NK-92 treated with Interleukin-12 subunit alpha and Interleukin-12 subunit beta, amount 100 ng/mL, for 24 hours (cell line): ENCODE data around the gene NHERF2.
"Not testable (repeated sequence)": the region's sequence is repeated elsewhere in the genome, so short reads cannot be mapped to it uniquely, and the experiment has no call there.

Source experiments
- DNase-seq: peaks from one replicate; lab custom pipeline; 2025; lab: John Stamatoyannopoulos, UW

Gene NHERF2

DNA sequence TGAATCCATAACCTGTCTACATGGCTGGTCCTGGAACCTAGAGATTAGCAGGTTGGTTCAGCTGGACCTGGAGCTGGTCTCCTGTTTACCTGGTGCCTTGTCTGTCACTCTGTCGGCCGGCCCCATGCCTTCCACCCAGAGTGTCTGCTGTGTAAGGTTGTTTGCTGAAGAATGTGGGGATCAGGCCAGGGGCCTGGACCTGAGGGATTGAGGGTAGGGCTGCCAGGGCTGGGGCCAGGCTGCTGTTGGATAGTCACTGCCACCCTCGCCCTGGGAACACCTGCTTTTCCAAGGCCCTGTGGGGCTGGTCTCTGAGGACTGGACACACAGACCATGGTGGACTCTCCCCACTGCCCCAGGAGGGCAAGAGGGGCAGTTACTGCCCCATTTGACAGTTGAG is 1.4 kb downstream of the NHERF2 start:
- DNase-seq, result no peak

DNA sequence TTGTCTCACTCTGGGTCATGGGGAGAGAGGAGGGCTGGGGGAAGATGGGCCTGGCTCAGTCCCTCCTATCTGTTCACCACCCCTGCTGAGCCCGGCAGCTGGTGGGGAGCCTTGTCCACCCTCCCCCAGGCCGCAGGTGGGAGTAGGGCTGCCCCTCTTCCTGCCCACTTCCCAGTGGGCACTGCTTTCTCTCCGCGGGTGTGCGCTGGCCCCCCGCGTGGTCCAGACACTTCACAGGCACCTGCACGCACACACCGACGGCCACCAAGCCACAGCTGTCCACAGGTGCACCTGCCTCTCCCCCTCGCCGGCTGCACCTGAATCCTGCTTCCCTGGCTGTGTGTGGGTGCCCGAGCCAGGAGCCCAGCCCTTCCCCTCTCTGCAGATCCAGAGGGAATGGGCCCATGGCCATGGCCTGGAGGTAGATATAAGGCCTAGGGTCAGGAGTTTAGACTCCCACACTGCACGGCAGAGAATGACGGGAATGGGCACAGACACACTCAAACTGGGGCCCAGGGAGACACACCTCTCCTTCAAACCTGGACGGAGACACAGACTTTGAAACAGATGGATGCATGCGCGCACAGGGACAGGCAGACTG is 2.0 kb downstream of the NHERF2 start:
- no peak for DNase-seq

DNA sequence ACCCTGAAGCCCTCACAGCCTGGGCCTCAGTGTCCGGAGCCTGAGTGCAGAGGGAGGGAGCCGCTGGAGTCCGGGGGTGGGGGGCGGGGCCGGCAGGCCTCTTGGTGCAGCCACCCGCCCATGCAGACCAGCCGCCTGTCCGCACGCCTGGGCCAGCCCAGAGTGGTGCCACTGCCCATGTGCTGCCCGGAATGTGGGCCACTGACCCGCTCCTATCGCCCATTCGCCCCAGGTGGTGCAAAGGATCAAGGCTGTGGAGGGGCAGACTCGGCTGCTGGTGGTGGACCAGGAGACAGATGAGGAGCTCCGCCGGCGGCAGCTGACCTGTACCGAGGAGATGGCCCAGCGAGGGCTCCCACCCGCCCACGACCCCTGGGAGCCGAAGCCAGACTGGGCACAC is 2.6 kb downstream of the NHERF2 start:
- DNase-seq, result no peak

DNA sequence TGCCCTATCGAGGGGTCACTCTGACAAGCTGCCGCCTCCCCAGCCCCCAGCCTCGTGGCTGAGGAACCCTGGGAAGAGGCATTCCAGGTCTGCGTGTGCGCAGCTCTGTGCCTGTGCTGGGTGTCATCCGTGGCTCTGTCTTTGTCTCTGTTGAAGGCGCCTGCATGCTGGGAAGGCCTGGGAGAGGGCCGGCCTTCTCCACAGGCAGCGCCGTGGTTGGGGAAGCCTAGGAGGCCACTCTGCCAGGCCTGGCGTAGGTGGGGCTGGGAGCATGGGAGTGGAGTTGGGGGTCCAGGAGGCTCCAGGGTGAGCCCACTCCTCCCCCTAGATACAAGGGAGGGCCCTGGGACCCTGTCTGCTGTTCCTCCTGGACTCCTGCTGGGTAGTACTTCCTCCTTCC is 3.3 kb downstream of the NHERF2 start:
- DNase-seq, result no peak

DNA sequence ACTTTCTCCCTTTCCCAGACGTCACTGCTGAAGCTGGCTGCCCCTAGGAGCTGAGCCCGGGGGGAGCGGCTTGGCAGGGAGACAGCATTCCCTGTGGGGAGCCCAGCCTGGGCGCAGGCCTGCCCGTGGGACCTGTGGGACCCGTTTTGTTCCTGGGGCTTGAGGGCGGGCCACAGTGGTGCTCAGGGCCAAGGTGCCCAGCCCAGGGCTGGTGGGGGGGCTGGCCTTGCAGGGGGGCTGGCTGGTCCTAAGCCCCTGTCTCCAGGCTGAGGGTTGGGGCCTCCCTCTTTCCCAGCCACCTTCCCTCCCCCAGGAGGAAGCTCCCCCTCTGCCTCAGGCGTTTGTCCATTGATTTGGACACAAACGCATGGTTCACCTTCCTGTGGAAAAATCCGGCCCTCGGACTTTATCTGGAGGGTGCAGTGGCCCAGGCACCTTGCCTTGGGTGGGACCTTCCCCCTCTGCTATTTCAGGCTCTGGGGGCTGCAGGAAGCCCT is 4.4 kb downstream of the NHERF2 start:
- DNase-seq, result no peak

DNA sequence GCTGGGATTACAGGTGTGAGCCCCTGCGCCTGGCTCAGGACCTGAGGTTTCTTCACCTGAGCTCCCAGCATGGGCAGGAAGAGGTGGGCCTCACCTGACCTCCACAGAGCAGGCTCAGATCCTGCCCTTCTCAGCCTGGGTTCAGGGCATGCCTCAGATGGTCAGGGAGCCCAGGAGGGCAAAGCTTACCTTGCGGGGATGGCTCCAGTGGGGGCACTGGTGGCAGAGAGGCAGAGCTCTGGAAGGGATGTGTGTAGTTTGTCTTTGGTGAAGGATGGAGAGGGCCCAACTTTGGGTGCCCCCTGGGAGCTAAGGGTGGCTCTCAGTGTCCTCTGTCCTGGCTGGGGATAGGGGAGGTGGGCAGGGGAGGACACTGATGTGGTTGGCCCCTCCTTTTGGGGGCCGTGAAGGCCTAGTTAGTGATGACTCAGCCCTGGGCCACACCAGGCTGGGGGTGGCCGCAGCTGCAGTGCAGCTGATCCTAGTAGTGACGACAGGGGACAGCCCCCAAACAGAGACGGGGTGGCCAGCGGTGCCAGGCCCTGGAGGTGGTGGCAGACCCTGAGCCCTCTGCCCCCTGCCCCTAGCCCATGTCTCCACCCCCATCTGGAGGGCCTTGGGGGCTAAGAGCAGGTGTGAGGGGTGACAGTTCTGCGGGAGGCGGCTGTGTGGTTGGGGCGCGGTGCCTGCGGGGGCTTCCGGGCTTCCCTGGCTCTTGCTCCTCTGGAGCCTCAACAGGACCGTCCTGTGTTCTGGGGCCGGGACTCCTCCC is 5.8 kb downstream of the NHERF2 start:
- no peak for DNase-seq

DNA sequence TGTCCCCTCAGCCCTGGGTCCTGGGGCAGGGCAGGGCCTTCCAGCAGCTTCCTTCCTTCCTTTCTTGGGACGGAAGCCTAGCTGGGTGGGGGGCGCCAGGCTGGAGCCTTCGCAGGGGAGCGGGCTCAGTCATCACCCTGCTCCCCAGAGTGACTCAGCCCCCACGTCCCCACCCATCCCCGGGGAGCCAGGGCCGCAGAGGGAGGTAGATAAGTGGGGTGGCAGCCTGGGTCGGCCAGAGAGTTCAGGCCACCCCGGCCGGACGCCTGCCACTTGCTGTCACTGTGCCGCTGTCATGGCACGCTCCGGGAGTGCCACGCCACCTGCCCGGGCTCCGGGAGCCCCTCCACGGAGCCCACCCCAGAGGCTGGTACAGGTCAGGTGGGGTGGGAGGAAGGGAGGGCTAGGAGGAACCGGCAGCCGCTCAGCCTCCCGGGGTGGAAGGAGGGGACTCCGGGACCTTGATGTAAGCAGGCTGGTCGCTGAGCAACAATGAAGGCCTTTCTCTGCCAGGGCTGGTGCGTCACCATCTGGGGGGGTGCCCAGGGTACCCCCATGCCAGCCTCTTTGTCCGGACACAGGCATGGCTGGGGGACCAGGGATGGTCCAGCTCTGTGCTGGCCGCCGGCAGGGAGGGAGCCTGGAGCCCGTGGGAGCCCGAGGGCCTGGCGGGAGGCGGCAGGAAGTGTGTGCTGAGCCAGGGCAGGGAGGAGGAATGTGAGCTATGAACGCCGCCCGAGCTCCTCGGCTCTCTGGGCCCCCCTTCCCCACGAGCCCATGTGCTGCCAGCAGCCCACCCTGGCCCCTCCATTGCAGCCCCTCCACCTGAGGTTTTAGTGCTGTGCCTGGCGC is 6.6 kb downstream of the NHERF2 start:
- DNase-seq, result no peak

DNA sequence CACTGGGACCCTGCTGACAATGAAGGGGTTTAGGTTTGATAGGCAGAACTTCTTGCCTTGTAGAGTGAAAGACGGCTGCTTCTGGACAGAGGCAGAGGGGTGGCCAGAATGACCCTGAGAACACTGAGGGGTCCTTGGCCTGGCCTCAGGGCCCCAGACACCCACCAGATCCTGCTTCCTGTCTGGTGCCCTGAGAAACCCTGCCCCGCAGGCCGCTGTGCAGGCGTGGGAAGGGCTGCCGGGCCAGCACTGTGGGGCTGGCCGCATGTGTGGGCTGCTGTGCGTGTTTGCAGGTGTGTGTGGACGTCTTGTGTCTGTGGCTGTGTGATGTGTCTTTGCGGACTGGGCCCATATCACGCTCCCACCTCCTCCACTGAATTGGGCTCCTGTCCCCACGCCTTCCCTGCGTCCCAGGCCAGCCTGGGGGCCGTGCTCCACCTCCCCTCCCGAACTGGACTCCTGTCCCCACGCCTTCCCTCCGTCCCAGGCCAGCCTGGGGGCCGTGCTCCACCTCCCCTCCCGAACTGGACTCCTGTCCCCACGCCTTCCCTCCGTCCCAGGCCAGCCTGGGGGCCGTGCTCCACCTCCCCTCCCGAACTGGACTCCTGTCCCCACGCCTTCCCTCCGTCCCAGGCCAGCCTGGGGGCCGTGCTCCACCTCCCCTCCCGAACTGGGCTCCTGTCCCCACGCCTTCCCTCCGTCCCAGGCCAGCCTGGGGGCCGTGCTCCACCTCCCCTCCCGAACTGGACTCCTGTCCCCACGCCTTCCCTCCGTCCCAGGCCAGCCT is 7.4 kb downstream of the NHERF2 start:
- DNase-seq, result not testable (repeated sequence)

DNA sequence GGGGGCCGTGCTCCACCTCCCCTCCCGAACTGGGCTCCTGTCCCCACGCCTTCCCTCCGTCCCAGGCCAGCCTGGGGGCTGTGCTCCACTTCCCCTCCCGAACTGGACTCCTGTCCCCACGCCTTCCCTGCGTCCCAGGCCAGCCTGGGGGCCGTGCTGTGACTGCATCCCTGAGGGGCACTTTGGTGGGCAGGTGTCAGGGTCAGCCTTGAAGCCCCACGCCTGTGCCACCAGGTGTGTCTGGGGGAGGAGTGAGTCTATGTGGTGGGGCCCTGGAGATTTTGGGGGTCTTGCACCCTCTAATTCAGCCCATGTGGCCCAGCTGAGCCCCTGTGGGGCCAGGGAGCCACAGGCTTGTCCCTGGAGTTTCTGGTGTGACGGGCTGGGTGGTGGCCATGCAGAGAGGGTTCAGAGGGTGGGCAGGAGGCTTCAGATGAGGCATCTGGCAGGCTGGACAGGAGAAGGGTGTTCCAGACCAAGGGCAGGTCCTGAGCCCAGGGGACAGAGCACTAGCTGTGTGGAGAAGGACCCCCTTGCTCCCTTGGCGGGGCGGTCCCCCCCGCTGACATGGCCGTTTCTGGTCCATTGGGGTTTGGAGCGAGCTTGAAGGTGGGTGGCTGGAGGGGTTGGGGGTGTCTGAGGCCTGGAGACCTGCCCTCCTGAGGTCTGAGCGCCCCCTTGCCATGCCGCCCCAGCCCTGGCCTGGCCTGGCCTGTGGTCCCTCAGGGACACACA is 8.2 kb downstream of the NHERF2 start:
- DNase-seq, result no peak

DNA sequence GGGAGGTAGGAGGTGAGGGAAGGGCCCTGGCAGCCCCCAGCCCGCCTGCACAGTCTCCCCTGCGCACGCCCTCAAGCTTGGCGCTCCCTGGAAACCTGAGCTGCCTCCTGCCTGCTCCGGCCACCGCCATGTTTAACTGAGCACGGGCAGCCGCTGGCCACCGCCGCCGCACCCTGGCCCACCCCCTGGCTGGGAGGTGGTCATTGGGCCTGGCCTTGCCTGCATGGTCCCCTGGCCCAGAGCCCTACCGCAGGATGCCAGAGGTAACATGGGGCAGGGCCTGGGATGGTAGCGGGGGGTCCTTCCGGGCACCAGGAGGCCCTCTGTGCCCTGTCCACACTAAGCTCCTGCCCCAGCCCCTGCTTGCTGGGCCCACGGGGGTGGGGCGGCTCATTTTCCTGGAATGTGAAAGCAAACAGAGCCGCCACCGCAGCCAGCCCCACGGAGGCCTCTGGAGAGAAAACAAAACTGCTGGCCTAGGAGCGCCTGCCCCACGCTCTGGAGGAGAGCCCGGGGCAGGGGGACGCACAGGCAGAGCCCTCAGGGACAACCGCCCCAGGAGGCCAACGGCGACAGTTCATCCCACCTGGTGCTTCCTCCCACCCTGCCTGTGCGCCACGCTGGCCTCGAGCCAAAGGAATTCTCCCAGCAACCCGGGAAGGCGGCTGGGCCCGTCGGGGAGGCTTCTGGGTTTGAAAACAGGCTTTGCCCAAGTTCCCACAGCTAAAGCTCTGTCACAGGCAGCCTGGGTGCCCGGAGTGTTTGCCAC is 8.9 kb downstream of the NHERF2 start:
- DNase-seq, result no peak

DNA sequence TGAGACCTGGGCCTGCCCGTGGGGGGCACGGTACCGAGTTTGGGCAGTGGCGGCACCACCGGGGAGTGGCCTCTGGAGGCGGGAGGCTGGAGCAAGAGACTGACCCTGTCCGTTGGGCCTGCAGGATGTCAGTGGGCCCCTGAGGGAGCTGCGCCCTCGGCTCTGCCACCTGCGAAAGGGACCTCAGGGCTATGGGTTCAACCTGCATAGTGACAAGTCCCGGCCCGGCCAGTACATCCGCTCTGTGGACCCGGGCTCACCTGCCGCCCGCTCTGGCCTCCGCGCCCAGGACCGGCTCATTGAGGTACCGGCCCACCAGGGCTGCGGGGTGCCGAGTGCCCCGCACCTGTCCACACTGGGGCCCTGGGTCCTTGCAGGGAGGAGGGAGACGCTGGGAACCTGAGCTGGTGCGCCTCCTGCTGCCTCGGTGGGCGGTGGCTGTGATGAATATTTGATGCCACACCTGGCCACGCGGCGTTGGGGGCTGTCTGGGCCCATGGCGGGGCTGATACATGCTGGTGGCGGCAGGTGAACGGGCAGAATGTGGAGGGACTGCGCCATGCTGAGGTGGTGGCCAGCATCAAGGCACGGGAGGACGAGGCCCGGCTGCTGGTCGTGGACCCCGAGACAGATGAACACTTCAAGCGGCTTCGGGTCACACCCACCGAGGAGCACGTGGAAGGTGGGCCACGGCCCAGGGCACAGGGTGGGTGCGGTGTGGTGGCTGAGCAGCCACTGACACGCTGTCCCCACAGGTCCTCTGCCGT is 9.7 kb downstream of the NHERF2 start:
- DNase-seq, result no peak

DNA sequence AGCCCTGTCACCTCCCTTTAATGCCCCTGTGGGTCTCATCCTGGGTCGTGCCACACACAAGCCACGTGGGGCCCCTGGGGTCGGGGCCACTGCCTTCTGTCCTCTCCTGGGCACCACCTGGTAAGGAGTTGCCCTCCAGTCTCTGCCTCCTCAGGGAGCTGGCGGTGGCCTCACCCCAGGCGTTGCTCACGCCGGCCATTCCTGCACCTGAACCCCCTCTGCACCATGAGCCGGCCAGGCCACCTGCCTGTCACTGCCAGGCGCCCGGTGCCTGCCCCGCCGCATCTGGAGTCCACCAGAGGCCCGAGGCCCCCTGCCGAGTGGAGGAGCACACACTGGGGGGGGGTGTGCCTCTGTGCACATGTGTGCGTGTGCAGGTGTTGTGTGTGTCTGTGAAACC is 10.4 kb downstream of the NHERF2 start:
- DNase-seq, result no peak

DNA sequence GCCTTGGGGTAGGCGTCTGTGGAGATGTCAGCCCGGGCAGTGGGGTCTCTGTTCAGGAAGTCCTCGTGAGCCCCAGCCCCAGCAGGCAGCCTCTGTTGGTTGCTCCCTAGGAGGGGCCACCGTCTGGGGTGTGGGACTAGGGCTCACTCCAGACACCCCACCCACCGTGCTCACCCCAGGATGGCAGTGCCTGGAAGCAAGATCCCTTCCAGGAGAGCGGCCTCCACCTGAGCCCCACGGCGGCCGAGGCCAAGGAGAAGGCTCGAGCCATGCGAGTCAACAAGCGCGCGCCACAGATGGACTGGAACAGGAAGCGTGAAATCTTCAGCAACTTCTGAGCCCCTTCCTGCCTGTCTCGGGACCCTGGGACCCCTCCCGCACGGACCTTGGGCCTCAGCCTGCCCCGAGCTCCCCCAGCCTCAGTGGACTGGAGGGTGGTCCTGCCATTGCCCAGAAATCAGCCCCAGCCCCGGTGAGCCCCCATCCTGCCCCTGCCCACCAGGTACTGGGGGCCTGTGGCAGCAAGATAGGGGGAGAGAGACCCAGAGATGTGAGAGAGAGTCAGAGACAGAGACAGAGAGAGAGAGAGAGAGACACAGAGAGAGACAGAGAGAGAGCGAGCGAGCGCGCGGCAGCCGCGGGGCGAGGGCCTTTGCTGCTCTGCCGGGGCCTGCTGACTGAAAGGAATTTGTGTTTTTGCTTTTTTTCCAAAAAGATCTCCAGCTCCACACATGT is 11.1 kb downstream of the NHERF2 start:
- no peak for DNase-seq

DNA sequence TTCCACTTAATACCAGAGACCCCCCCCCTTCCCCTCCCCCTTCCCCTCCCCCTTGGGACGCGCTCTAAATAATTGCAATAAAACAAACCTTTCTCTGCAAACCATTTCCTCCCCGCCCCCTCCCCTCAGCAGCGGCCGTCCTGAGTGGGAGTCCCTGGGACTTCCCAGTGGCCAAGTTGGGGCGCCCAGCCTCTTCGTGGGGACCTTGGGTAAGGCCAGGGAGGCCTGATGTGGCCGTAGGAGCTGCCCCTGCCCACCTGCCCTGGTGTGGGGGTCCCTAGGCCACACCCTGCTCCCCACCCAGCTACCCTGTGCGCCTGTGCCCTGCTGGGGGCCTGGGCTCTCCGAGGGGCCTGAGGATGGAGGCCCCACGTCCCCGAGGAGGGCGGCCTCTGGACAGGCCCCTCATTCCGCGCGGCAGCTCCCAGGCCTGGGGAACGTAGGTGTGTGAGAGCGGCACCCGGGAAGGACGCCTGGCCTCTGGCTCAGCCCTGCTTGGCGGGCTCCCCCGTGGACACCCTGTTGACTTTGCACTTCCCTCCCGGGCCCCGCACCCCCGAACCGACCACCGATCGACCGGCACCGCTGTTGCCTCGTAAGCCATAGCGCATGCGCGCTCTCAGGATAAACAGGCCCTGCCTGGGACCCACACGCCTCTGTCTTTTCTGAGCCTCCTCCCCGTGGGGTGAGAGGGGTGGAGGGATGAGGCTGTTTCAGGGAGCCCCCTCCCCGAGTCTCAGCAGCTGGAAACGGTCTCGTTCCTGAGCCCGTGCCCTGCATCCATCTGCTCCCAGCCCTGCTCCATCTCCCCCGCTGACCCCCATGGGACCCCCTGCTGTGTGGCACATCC is 11.9 kb downstream of the NHERF2 start:
- no peak for DNase-seq

DNA sequence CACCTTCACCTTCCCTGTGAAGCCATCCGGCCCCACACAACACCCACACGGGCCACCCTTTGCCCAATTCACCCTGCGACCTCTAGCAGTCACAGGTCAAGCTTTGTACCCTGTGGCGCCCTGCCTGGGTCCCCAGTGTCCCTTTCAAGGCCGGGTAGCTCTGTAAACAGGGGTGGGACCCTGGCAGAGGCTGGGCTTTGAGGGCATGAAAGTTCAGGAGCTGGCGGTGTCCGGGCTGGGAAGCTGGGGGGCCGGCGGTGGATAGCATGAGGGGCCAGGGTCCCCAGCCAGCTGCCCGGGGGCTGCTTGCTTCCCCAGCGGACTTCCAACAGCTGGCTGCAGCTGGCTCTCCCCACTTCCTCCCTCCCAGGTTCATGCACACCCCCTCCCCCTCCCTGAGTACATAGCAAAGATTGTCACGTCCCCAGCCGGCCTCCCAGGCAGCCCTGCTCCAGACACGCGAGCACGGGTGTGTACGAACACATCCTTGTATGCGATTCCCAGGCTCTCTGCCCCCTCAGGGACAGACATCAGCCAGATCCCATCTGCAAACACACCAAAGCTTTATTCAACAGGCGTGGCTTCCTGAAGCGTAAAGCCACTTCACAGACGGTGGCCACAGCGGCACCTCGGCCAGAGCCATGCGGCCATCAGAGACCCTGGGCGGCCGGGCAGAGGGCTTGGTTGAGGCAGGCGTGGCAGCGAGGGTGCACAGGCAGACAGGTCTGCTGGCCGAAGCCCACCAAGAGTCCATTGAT is 12.8 kb downstream of the NHERF2 start:
- no peak for DNase-seq

DNA sequence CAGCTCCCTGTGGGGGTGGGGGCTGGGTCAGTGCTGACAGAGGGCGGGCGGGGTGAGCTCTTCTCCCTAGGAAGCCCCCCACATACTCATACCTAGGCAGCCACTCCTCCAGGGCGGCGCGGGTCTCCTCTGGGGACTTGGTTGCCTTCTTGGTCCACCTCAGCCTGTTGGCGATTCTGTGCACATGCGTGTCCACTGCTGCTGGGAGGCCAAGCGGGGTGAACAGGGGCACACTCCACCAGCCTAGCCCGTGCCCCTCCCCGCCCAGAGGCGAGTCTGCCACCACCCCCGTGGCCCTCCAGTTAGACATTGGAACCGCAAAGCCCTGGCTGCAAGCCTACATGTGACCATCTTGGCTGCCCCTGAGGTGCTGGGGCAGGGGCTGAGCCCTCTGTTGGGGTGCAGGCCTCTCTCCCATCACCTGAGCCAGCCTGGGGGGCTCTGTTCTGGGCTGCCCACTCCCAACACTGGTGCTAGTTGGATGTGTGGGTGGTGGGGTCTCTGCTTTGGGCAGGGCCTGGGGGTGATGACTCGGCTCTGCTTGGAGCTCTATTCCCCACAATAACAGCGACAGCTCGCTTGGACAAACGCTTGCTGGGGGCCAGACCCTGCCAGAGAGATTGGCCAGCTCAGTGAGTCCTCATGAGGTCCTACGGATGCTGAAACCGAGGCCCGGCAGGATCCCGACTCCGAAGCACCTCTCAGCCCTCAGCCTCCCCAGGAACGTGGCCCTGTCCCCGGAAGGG is 13.5 kb downstream of the NHERF2 start:
- DNase-seq, result no peak
